ENCODE results near the gene FOXO3. TPM values are rescaled to one million over a fixed set of nuclear protein-coding genes. Genes with fewer than 3 reads are reported as not detected.

Gene FOXO3
- polyA plus RNA-seq, 1 donor (not counting 4 experiments of a cell fraction or from before 2014, with no cell fraction given) = 17.6 TPM

GRCh38 chr6:108671175-108671574 is 110.5 kb downstream of the FOXO3 start:
- TF ChIP-seq, protein P1, sequence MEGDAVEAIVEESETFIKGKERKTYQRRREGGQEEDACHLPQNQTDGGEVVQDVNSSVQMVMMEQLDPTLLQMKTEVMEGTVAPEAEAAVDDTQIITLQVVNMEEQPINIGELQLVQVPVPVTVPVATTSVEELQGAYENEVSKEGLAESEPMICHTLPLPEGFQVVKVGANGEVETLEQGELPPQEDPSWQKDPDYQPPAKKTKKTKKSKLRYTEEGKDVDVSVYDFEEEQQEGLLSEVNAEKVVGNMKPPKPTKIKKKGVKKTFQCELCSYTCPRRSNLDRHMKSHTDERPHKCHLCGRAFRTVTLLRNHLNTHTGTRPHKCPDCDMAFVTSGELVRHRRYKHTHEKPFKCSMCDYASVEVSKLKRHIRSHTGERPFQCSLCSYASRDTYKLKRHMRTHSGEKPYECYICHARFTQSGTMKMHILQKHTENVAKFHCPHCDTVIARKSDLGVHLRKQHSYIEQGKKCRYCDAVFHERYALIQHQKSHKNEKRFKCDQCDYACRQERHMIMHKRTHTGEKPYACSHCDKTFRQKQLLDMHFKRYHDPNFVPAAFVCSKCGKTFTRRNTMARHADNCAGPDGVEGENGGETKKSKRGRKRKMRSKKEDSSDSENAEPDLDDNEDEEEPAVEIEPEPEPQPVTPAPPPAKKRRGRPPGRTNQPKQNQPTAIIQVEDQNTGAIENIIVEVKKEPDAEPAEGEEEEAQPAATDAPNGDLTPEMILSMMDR (optimal IDR thresholded peaks at IDR 0.05 in 1 of 3, IDR thresholded peaks at IDR 0.05 in 1 of 3, conservative IDR thresholded peaks at IDR 0.05 in 1 of 3; ENCODE audit: extremely low read depth in 1 of 3, insufficient read depth in 2 of 3, low read length in 3 of 3) = no peak
- no peak for TF ChIP-seq EZH2 (IDR thresholded peaks at IDR 0.05; ENCODE audit: low read length)
- Histone ChIP-seq H4K20me1 (ENCODE audit: control insufficient read depth, extremely low read depth, insufficient read depth, low read length) (no peaks in the 10 kb centered on the region), H3K9ac (ENCODE audit: control insufficient read depth, extremely low read depth, insufficient read depth, low read length) (no peak overlapping the region), H3K79me2 (ENCODE audit: control insufficient read depth, insufficient read depth, low read length) (peaks cover 67% of the 10 kb centered on the region), H3K9me1 (ENCODE audit: control insufficient read depth, extremely low read depth, insufficient read depth, low read length) (no peaks in the 10 kb centered on the region), H3K9me3 (ENCODE audit: control insufficient read depth, low read depth, low read length) (no peaks in the 10 kb centered on the region), H3K27me3 (ENCODE audit: control insufficient read depth, extremely low read depth, insufficient read depth, low read length) (no peaks in the 10 kb centered on the region), H2AFZ (ENCODE audit: control insufficient read depth, low read length) (no peak overlapping the region), H3K4me1 (ENCODE audit: control insufficient read depth, extremely low read depth, insufficient read depth, low read length) (peaks cover 14% of the 10 kb centered on the region), H3K27ac (ENCODE audit: control insufficient read depth, insufficient read depth, low read length) (no peak overlapping the region), H3K36me3 (ENCODE audit: control insufficient read depth in 2 of 2, extremely low read depth in 1 of 2, insufficient read depth in 2 of 2, low read length in 2 of 2) (peaks cover 4 to 7% of the 10 kb centered on the region in 2 experiments), H3K4me2 (ENCODE audit: control insufficient read depth, extremely low read depth, insufficient read depth, low read depth, low read length) (no peak overlapping the region), H3K4me3 (ENCODE audit: control insufficient read depth in 2 of 3, extremely low read depth in 1 of 3, insufficient read depth in 2 of 3, low read depth in 1 of 3, low read length in 3 of 3) (no peak overlapping the region)
- no peak for DNase-seq (ENCODE audit: low read depth, low spot score)
- dilution Hi-C loops (cut with MboI; ENCODE audit: extremely low pct_ligation_motif_present, low sequenced_read_pairs) = no loop called here
- FAIRE-seq = no peak

DNA sequence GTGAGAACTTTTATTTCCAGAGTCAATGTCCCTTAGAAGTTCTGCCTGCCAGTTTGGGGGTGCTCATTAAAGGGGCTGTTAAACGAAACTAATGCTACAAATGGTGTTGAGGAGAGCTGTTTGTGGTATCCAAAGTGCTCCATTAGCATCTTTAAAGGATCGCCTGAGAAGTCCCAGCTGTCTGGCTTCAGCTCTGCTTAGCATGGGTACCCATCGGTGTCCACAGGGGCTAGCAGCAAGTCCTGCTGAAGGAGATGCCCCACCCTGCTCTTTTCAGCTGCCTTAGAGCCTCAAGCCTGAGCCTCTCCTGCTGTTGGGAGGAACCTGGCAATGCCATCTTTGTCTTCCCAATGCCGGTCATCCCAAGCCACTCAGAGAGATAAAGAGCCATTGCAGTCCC is 111.1 kb downstream of the FOXO3 start:
- dilution Hi-C loops (cut with MboI; ENCODE audit: extremely low pct_ligation_motif_present, low sequenced_read_pairs) = no loop called here
- H3K4me1 ChIP-seq (ENCODE audit: control insufficient read depth, extremely low read depth, insufficient read depth, low read length) = peaks cover 14% of the 10 kb centered on the region
- FAIRE-seq (no peak), DNase-seq (ENCODE audit: low read depth, low spot score) (no peak)
- no peak overlapping the region for H3K4me3 ChIP-seq (ENCODE audit: control insufficient read depth in 2 of 3, extremely low read depth in 1 of 3, insufficient read depth in 2 of 3, low read depth in 1 of 3, low read length in 3 of 3)
- H3K36me3 ChIP-seq (ENCODE audit: control insufficient read depth in 2 of 2, extremely low read depth in 1 of 2, insufficient read depth in 2 of 2, low read length in 2 of 2) = peaks cover 4 to 7% of the 10 kb centered on the region in 2 experiments
- H3K79me2 ChIP-seq (ENCODE audit: control insufficient read depth, insufficient read depth, low read length) = peaks cover 63% of the 10 kb centered on the region
- H3K4me2 ChIP-seq (ENCODE audit: control insufficient read depth, extremely low read depth, insufficient read depth, low read depth, low read length) = no peak overlapping the region
- H2AFZ ChIP-seq (ENCODE audit: control insufficient read depth, low read length) = no peak overlapping the region
- no peaks in the 10 kb centered on the region for H4K20me1 ChIP-seq (ENCODE audit: control insufficient read depth, extremely low read depth, insufficient read depth, low read length)
- H3K9me3 ChIP-seq (ENCODE audit: control insufficient read depth, low read depth, low read length) = no peaks in the 10 kb centered on the region
- no peak for TF ChIP-seq EZH2 (IDR thresholded peaks at IDR 0.05; ENCODE audit: low read length)
- TF ChIP-seq, protein P1 (optimal IDR thresholded peaks at IDR 0.05 in 1 of 3, IDR thresholded peaks at IDR 0.05 in 1 of 3, conservative IDR thresholded peaks at IDR 0.05 in 1 of 3; ENCODE audit: extremely low read depth in 1 of 3, insufficient read depth in 2 of 3, low read length in 3 of 3) = no peak
- no peak overlapping the region for H3K27ac ChIP-seq (ENCODE audit: control insufficient read depth, insufficient read depth, low read length)
- H3K27me3 ChIP-seq (ENCODE audit: control insufficient read depth, extremely low read depth, insufficient read depth, low read length) = no peaks in the 10 kb centered on the region
- no peaks in the 10 kb centered on the region for H3K9me1 ChIP-seq (ENCODE audit: control insufficient read depth, extremely low read depth, insufficient read depth, low read length)
- H3K9ac ChIP-seq (ENCODE audit: control insufficient read depth, extremely low read depth, insufficient read depth, low read length) = no peak overlapping the region
